Measurements from ENCODE around the gene WDR70.
"Not testable (repeated sequence)": the region's sequence is repeated elsewhere in the genome, so short reads cannot be mapped to it uniquely, and the experiment has no call there.

- TF ChIP-seq POLR2AphosphoS5, POLR2A (IDR thresholded peaks at IDR 0.05): not testable (repeated sequence)
- TF ChIP-seq, protein P1, sequence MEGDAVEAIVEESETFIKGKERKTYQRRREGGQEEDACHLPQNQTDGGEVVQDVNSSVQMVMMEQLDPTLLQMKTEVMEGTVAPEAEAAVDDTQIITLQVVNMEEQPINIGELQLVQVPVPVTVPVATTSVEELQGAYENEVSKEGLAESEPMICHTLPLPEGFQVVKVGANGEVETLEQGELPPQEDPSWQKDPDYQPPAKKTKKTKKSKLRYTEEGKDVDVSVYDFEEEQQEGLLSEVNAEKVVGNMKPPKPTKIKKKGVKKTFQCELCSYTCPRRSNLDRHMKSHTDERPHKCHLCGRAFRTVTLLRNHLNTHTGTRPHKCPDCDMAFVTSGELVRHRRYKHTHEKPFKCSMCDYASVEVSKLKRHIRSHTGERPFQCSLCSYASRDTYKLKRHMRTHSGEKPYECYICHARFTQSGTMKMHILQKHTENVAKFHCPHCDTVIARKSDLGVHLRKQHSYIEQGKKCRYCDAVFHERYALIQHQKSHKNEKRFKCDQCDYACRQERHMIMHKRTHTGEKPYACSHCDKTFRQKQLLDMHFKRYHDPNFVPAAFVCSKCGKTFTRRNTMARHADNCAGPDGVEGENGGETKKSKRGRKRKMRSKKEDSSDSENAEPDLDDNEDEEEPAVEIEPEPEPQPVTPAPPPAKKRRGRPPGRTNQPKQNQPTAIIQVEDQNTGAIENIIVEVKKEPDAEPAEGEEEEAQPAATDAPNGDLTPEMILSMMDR (IDR thresholded peaks at IDR 0.05), result not testable (repeated sequence)
These were observed 275.4 kb downstream of the WDR70 start for GRCh38 chr5:37654566-37654965.

Measured in prostate gland (tissue), 2 donors.